Progenitor cell of endocrine pancreas (in vitro differentiated cells): Measurements from ENCODE around the gene OSBPL5. TPM values are rescaled to one million over a fixed set of nuclear protein-coding genes. Genes with fewer than 3 reads are reported as not detected.

Source experiments
- DNase-seq: peaks from one replicate; pipeline ENCODE4 v3.0.0; 2021; ENCODE audit warnings: low spot score; ENCODE audit not compliant: unreplicated experiment
- H3K27ac Mint-ChIP-seq: 2 replicates; pipeline ENCODE4 v1.8.0; 2021; ENCODE audit warnings: mild to moderate bottlenecking, moderate library complexity, mixed read lengths
- H3K27me3 Mint-ChIP-seq: 2 replicates; pipeline ENCODE4 v1.8.0; 2021; ENCODE audit warnings: mixed read lengths
- H3K36me3 Mint-ChIP-seq: 2 replicates; pipeline ENCODE4 v1.8.0; 2022; ENCODE audit warnings: mixed read lengths; ENCODE audit not compliant: insufficient read depth
- H3K4me1 Mint-ChIP-seq: 2 replicates; pipeline ENCODE4 v1.8.0; 2021; ENCODE audit warnings: low read depth, mixed read lengths
- H3K4me3 Mint-ChIP-seq: 2 replicates; pipeline ENCODE4 v1.8.0; 2021; ENCODE audit warnings: low read depth, mild to moderate bottlenecking, moderate library complexity, mixed read lengths
- H3K9me3 Mint-ChIP-seq: 2 replicates; pipeline ENCODE4 v1.8.0; 2021; ENCODE audit warnings: low read depth, mixed read lengths
- CTCF ChIP-seq: fragments of 200-600 bp; sonication (generic); IDR thresholded peaks from one replicate; pipeline ENCODE4 v1.5.0; 2021; ENCODE audit warnings: antibody characterized with exemption, mild to moderate bottlenecking; ENCODE audit not compliant: unreplicated experiment
- total RNA-seq: library from RNA; stranded (reverse); gene quantifications from 2 replicates; pipeline ENCODE4 v1.2.1, GENCODE V29; 2021

Gene OSBPL5
- total RNA-seq, 1 donor from 2014 or later: 11.9 TPM

DNA sequence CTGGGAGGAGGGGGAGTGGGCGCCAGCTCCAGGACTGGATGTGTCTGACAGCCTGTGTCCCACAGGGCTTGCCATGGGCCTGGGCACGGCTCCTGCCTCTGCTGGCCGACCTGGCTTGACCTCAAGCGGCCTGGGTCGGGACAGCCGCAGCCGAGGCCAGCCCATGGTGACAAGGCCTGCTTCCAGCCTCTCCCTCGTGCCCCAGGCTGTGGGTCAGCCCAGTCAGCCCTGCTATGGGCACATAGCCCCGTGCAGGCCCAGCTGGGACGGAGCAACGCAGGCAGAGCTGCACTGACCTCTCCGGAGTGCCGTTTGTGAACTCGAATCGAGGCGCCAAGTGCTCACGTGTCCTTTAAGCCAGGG is 17.9 kb downstream of the OSBPL5 start:
- no peak overlapping the region for H3K27ac Mint-ChIP-seq

GRCh38 chr11:3146612-3147256 is 18.4 kb downstream of the OSBPL5 start:
- peaks cover 73% of the 10 kb centered on the region for H3K27me3 Mint-ChIP-seq
- no peak for DNase-seq
- no peaks in the 10 kb centered on the region for H3K36me3 Mint-ChIP-seq
- no peaks in the 10 kb centered on the region for H3K9me3 Mint-ChIP-seq
- H3K4me1 Mint-ChIP-seq: peaks cover 15% of the 10 kb centered on the region
- TF ChIP-seq CTCF: no peak
- no peak overlapping the region for H3K27ac Mint-ChIP-seq
- H3K4me3 Mint-ChIP-seq: no peak overlapping the region

More for the DNA sequence above, 17.9 kb downstream of the OSBPL5 start:
- no peak for DNase-seq
- Mint-ChIP-seq H3K4me1 (peaks cover 15% of the 10 kb centered on the region), H3K27me3 (peaks cover 73% of the 10 kb centered on the region), H3K4me3 (no peak overlapping the region), H3K36me3 (no peaks in the 10 kb centered on the region), H3K9me3 (no peaks in the 10 kb centered on the region)
- no peak for TF ChIP-seq CTCF

DNA sequence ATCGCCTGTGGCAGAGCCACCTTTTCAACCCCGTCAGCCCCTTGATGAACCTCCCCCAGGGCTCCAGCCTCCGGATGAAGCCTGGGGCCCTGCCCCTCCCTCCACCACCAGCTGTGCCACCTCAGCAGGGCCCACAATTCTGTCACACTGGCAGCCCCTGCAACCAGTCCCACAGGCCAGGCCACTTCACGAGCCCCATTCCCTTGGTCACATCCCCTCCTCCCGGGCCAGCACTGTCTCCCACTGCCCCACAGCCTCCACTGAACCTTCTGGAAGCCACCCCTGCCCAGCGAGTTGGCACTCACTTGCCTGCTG is 19.9 kb downstream of the OSBPL5 start:
- Mint-ChIP-seq H3K9me3 (no peaks in the 10 kb centered on the region), H3K27ac (no peak overlapping the region), H3K36me3 (no peaks in the 10 kb centered on the region), H3K4me3 (no peak overlapping the region), H3K4me1 (peaks cover 15% of the 10 kb centered on the region), H3K27me3 (peaks cover 67% of the 10 kb centered on the region)
- no peak for TF ChIP-seq CTCF
- no peak for DNase-seq

DNA sequence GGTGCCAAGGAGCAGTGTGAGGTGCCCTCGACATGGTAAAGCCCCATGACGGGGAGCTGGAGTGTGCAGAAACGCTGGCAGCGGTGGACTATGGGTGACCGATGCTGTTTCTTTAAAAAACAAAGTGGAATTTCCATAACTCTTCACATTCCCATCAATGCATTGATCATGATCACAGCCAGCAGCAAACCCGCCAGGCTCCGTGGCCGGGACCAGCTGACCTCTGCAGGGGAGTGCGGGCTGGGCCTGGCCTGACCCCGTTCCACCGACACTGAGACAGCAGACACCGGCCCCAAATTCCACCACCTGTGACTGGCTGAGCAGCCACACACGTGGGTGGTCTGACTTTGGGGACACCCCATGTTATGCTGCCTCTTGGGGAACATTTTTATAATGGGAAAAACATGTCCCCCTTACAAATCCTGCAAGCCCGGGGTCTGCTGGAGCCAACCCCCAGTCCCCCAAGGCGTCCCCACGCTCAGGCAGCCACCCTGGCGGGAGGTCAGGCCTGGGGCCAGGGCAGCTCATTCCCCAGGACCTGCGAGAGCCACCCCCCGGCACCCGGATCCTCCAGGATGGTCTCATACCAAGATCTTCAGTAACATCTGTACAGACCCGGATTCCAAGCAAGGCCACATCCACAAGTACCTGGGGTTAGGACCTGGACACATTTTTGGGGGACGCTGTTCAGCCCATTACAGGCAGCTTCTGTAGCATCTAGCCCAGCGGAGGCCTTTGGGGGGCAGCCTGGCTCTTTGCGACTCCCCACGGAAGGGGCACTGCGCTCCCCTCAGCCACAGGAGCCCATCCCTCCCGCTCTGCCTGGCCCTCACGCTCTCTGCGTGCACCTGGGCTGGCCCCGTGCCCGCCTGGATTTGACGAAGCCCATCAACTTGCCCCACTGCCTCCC is 20.6 kb downstream of the OSBPL5 start:
- no peak for DNase-seq
- H3K27me3 Mint-ChIP-seq: peaks cover 61% of the 10 kb centered on the region
- peaks cover 13% of the 10 kb centered on the region for H3K4me1 Mint-ChIP-seq
- H3K4me3 Mint-ChIP-seq: no peak overlapping the region
- no peaks in the 10 kb centered on the region for H3K9me3 Mint-ChIP-seq
- no peak overlapping the region for H3K27ac Mint-ChIP-seq
- TF ChIP-seq CTCF: no peak
- H3K36me3 Mint-ChIP-seq: no peaks in the 10 kb centered on the region

- no peak overlapping the region for H3K4me3 Mint-ChIP-seq
- no peak for TF ChIP-seq CTCF
- no peaks in the 10 kb centered on the region for H3K9me3 Mint-ChIP-seq
- H3K27ac Mint-ChIP-seq: no peak overlapping the region
- no peak for DNase-seq
- H3K36me3 Mint-ChIP-seq: no peaks in the 10 kb centered on the region
- peaks cover 3% of the 10 kb centered on the region for H3K4me1 Mint-ChIP-seq
- peaks cover 53% of the 10 kb centered on the region for H3K27me3 Mint-ChIP-seq
Observed at GRCh38 chr11:3143136-3143880, 21.8 kb downstream of the OSBPL5 start.
